H1 (cell line): ENCODE results near the gene DICER1. TPM values are rescaled to one million over a fixed set of nuclear protein-coding genes. Genes with fewer than 3 reads are reported as not detected.

Source experiments
- CTCF ChIA-PET: fragments of 300-600 bp; sonication (Branson Sonifier 250); formaldehyde crosslinking; loops from one replicate; lab custom pipeline; 2021; ENCODE audit not compliant: partially characterized antibody; lab: Charles Lee
- POLR2A ChIA-PET: fragments of 300-600 bp; sonication (Branson Sonifier 250); formaldehyde crosslinking; loops from one replicate; lab custom pipeline; 2021; ENCODE audit warnings: inconsistent platforms; ENCODE audit not compliant: partially characterized antibody; lab: Charles Lee
- DNase-seq, 2 experiments: peaks; one replicate each; pipeline versions ENCODE4 v3.0.0 to v3.0.0-alpha.2; 2010 to 2022; ENCODE audit warnings: low spot score in 2 of 2, low read depth in 1 of 2, mixed read lengths in 1 of 2
- FAIRE-seq: peaks from 2 replicates; lab custom pipeline; 2011; peaks lifted over from hg19 to GRCh38; lab: Jason Lieb, UNC
- H2AFZ ChIP-seq: 2 replicates; pipeline ENCODE4 v1.8.1; 2012; ENCODE audit warnings: low read length, inconsistent platforms
- H2AK5ac ChIP-seq: 2 replicates; pipeline ENCODE4 v1.6.1; 2013; ENCODE audit warnings: low read depth, low read length
- H2BK120ac ChIP-seq: replicated peaks from 2 replicates; pipeline ENCODE3; 2013; ENCODE audit warnings: low read depth, low read length, inconsistent platforms
- H2BK12ac ChIP-seq: 2 replicates; pipeline ENCODE4 v1.6.1; 2013; ENCODE audit warnings: low read depth, low read length
- H2BK15ac ChIP-seq: 2 replicates; pipeline ENCODE4 v1.6.1; 2013; ENCODE audit warnings: low read length
- H2BK20ac ChIP-seq: 2 replicates; pipeline ENCODE4 v1.6.1; 2013; ENCODE audit warnings: low read length
- H2BK5ac ChIP-seq: 2 replicates; pipeline ENCODE4 v1.6.1; 2013; ENCODE audit warnings: low read depth, low read length
- H3K14ac ChIP-seq: 2 replicates; pipeline ENCODE4 v1.6.1; 2013; ENCODE audit warnings: inconsistent platforms; ENCODE audit not compliant: insufficient read length
- H3K18ac ChIP-seq: 2 replicates; pipeline ENCODE4 v1.6.1; 2013; ENCODE audit warnings: low read length; ENCODE audit errors: extremely low read depth
- H3K23ac ChIP-seq: 2 replicates; pipeline ENCODE4 v1.6.1; 2013; ENCODE audit warnings: inconsistent platforms; ENCODE audit not compliant: insufficient read length
- H3K23me2 ChIP-seq: 2 replicates; pipeline ENCODE4 v1.6.1; 2013; ENCODE audit warnings: low read depth, low read length
- H3K27ac ChIP-seq: 2 replicates; pipeline ENCODE4 v1.6.1; 2011; ENCODE audit warnings: low read depth, low read length, inconsistent platforms
- H3K27me3 ChIP-seq, 4 experiments: replicated peaks in 1 of 4; 1 replicate in 1 of 4; 2 replicates in 3 of 4; pipeline versions ENCODE4 v1.6.1 to v1.8.1; 2011 to 2013; ENCODE audit warnings: low read length in 3 of 4, mild to moderate bottlenecking in 3 of 4, inconsistent platforms in 2 of 4, mixed read lengths in 2 of 4, moderate library complexity in 1 of 4; ENCODE audit not compliant: control insufficient read depth in 3 of 4, insufficient read depth in 3 of 4; ENCODE audit errors: extremely low read depth in 1 of 4
- H3K36me3 ChIP-seq, 4 experiments: 2 replicates each; pipeline versions ENCODE4 v1.6.1 to v1.8.1; 2011 to 2013; ENCODE audit warnings: mild to moderate bottlenecking in 4 of 4, low read length in 3 of 4, moderate library complexity in 2 of 4, control low read depth in 1 of 4, inconsistent platforms in 1 of 4; ENCODE audit not compliant: insufficient read depth in 4 of 4, control insufficient read depth in 2 of 4
- H3K4ac ChIP-seq: replicated peaks from 2 replicates; pipeline ENCODE3; 2013; ENCODE audit warnings: low read length, low read depth, mixed read lengths, inconsistent platforms; ENCODE audit not compliant: insufficient read length
- H3K4me1 ChIP-seq, 4 experiments: replicated peaks in 1 of 4; 1 replicate in 1 of 4; 2 replicates in 3 of 4; pipeline versions ENCODE4 v1.6.1 to v1.8.1; 2011 to 2013; ENCODE audit warnings: low read length in 3 of 4, inconsistent platforms in 2 of 4, mixed read lengths in 1 of 4; ENCODE audit not compliant: insufficient read depth in 4 of 4, control insufficient read depth in 3 of 4
- H3K4me2 ChIP-seq, 2 experiments: 2 replicates each; pipeline versions ENCODE4 v1.6.1 to v1.8.1; 2011 to 2013; ENCODE audit warnings: low read depth in 2 of 2, low read length in 2 of 2, control low read depth in 1 of 2, inconsistent platforms in 1 of 2, mild to moderate bottlenecking in 1 of 2; ENCODE audit not compliant: insufficient read depth in 1 of 2
- H3K4me3 ChIP-seq, 4 experiments: fragments of 200-600, 300-600 bp in 1 of 4; sonication (generic), shearing (Covaris generic), sonication (Bioruptor Twin) in 1 of 4; 2 replicates each; pipeline versions ENCODE4 v1.5.1 to v1.8.1; 2011 to 2016; ENCODE audit warnings: low read length in 4 of 4, low read depth in 3 of 4, control low read depth in 2 of 4, inconsistent platforms in 2 of 4, mild to moderate bottlenecking in 2 of 4, mixed read lengths in 1 of 4, moderate library complexity in 1 of 4; ENCODE audit not compliant: insufficient read depth in 2 of 4; ENCODE audit errors: extremely low read depth in 1 of 4
- H3K56ac ChIP-seq: replicated peaks from 2 replicates; pipeline ENCODE3; 2013; ENCODE audit warnings: low read depth, mild to moderate bottlenecking, mixed read lengths, low read length, inconsistent platforms; ENCODE audit not compliant: insufficient read length
- H3K79me1 ChIP-seq: 2 replicates; pipeline ENCODE4 v1.6.1; 2013; ENCODE audit warnings: low read depth, low read length, control low read depth
- H3K79me2 ChIP-seq, 2 experiments: 2 replicates each; pipeline versions ENCODE4 v1.6.1 to v1.8.1; 2012 to 2013; ENCODE audit warnings: low read length in 2 of 2, mild to moderate bottlenecking in 2 of 2, inconsistent platforms in 1 of 2; ENCODE audit not compliant: insufficient read depth in 2 of 2, control insufficient read depth in 1 of 2
- H3K9ac ChIP-seq, 4 experiments: replicated peaks in 1 of 4; 1 replicate in 1 of 4; 2 replicates in 3 of 4; pipeline versions ENCODE4 v1.6.1 to v1.8.1; 2011 to 2013; ENCODE audit warnings: low read depth in 3 of 4, low read length in 3 of 4, control low read depth in 2 of 4, mild to moderate bottlenecking in 2 of 4, moderate library complexity in 2 of 4, inconsistent platforms in 1 of 4; ENCODE audit errors: extremely low read depth in 1 of 4
- H3K9me3 ChIP-seq, 2 experiments: 2 replicates each; pipeline versions ENCODE4 v1.6.1 to v1.8.1; 2012 to 2013; ENCODE audit warnings: mild to moderate bottlenecking in 2 of 2, moderate library complexity in 2 of 2, control low read depth in 1 of 2, inconsistent platforms in 1 of 2, low read depth in 1 of 2, low read length in 1 of 2, mixed read lengths in 1 of 2; ENCODE audit not compliant: insufficient read depth in 2 of 2
- H4K20me1 ChIP-seq, 2 experiments: replicated peaks in 1 of 2; 2 replicates each; pipeline versions ENCODE3 to v1.8.1; 2011 to 2013; ENCODE audit warnings: inconsistent platforms in 2 of 2, low read length in 2 of 2, mild to moderate bottlenecking in 1 of 2; ENCODE audit not compliant: insufficient read depth in 2 of 2, control insufficient read depth in 1 of 2
- H4K5ac ChIP-seq: 2 replicates; pipeline ENCODE4 v1.6.1; 2013; ENCODE audit warnings: low read length, low read depth, mixed read lengths, inconsistent platforms; ENCODE audit not compliant: insufficient read length
- H4K8ac ChIP-seq: 2 replicates; pipeline ENCODE4 v1.8.0; 2013; ENCODE audit warnings: mild to moderate bottlenecking, moderate library complexity, low read length, inconsistent platforms; ENCODE audit not compliant: insufficient read depth; ENCODE audit errors: extremely low read depth
- H4K91ac ChIP-seq: replicated peaks from 2 replicates; pipeline ENCODE3; 2013; ENCODE audit warnings: low read length, mixed read lengths, inconsistent platforms; ENCODE audit not compliant: insufficient read length
- BACH1 ChIP-seq: IDR thresholded peaks from 2 replicates; pipeline ENCODE4 v1.6.1; 2012; ENCODE audit warnings: low read length, improper control_type of control experiment
- EGR1 ChIP-seq: IDR thresholded peaks from 2 replicates; pipeline ENCODE4 v1.6.1; 2011; ENCODE audit warnings: low read depth, low read length, borderline replicate concordance
- HDAC2 ChIP-seq, 2 experiments: fragments of 300-600 bp in 1 of 2; sonication (generic) in 1 of 2; IDR thresholded peaks; 2 replicates each; pipeline ENCODE4 v1.6.1; 2011 to 2012; ENCODE audit warnings: low read depth in 2 of 2, low read length in 2 of 2, mild to moderate bottlenecking in 2 of 2, moderate library complexity in 2 of 2, borderline replicate concordance in 1 of 2, inconsistent platforms in 1 of 2
- JUN ChIP-seq: IDR thresholded peaks from 2 replicates; pipeline ENCODE4 v1.6.1; 2011; ENCODE audit warnings: low read depth, mild to moderate bottlenecking, improper control_type of control experiment, low read length
- KDM4A ChIP-seq: IDR thresholded peaks from one replicate; pipeline ENCODE4 v1.7.1; 2012; ENCODE audit warnings: low read depth, mild to moderate bottlenecking, moderate library complexity, low read length, inconsistent platforms; ENCODE audit not compliant: severe bottlenecking
- NANOG ChIP-seq: IDR thresholded peaks from 2 replicates; pipeline ENCODE4 v1.6.1; 2011; ENCODE audit warnings: low read length, low read depth, mild to moderate bottlenecking, inconsistent platforms; ENCODE audit not compliant: insufficient read depth, poor library complexity, severe bottlenecking
- POU5F1 ChIP-seq: IDR thresholded peaks from 2 replicates; pipeline ENCODE4 v1.6.1; 2011; ENCODE audit warnings: low read depth, mild to moderate bottlenecking, low read length, moderate library complexity
- RAD21 ChIP-seq, 2 experiments: IDR thresholded peaks in 1 of 2; conservative IDR thresholded peaks in 1 of 2; 2 replicates each; pipeline ENCODE4 v1.6.1; 2011; ENCODE audit warnings: low read depth in 2 of 2, low read length in 2 of 2, improper control_type of control experiment in 1 of 2, inconsistent platforms in 1 of 2, mild to moderate bottlenecking in 1 of 2, moderate library complexity in 1 of 2
- RXRA ChIP-seq: IDR thresholded peaks from 2 replicates; pipeline ENCODE4 v1.6.1; 2011; ENCODE audit warnings: low read depth, mild to moderate bottlenecking, low read length, moderate library complexity; ENCODE audit not compliant: insufficient read depth
- SRF ChIP-seq: IDR thresholded peaks from 2 replicates; pipeline ENCODE4 v1.6.1; 2011; ENCODE audit warnings: mild to moderate bottlenecking, low read depth, low read length, moderate library complexity
- WGBS, 2 experiments: shearing (Covaris generic) in 1 of 2; methylation state at CpG; one replicate each; pipeline versions ENCODE4 v1.1.6 to v1.1.7; 2013 to 2015; ENCODE audit warnings: low lambda C conversion rate in 2 of 2, mixed read lengths in 2 of 2, inconsistent platforms in 1 of 2, low coverage in 1 of 2, missing lambda C conversion rate in 1 of 2; ENCODE audit not compliant: insufficient replicate concordance in 2 of 2, insufficient coverage in 1 of 2, insufficient read length in 1 of 2; ENCODE audit errors: extremely low coverage in 1 of 2, missing lambda C conversion rate in 1 of 2; 5-methylcytosine and 5-hydroxymethylcytosine counted together
- polyA plus RNA-seq, 7 experiments: library from polyadenylated mRNA; depleted of rRNA in 3 of 7; stranded (reverse) in 5 of 7; unstranded in 2 of 7; fragments of >200 nt in 5 of 7; fragments of 200-250 nt in 2 of 7; gene quantifications; 1 replicate in 5 of 7; 2 replicates in 1 of 7; 4 replicates in 1 of 7; pipeline versions ENCODE4 v1.2.1 to v1.2.3, GENCODE V29; 2011 to 2013; ENCODE audit warnings: missing spikeins in 2 of 7, mixed read lengths in 2 of 7
- total RNA-seq: library from RNA; stranded (reverse); fragmentation: NEBNext Ultra II Directional; extraction: Animal tissue kit (Norgen Biotek cat#: 25700); gene quantifications from 2 replicates; pipeline ENCODE4 v1.2.1, GENCODE V29; 2021

The DICER1 gene
- total and polyA plus RNA-seq, 2 of the 8 experiments (the other 6 are each of a cell fraction or from before 2014, with no cell fraction given) = 11.9 to 61.8 TPM

DNA sequence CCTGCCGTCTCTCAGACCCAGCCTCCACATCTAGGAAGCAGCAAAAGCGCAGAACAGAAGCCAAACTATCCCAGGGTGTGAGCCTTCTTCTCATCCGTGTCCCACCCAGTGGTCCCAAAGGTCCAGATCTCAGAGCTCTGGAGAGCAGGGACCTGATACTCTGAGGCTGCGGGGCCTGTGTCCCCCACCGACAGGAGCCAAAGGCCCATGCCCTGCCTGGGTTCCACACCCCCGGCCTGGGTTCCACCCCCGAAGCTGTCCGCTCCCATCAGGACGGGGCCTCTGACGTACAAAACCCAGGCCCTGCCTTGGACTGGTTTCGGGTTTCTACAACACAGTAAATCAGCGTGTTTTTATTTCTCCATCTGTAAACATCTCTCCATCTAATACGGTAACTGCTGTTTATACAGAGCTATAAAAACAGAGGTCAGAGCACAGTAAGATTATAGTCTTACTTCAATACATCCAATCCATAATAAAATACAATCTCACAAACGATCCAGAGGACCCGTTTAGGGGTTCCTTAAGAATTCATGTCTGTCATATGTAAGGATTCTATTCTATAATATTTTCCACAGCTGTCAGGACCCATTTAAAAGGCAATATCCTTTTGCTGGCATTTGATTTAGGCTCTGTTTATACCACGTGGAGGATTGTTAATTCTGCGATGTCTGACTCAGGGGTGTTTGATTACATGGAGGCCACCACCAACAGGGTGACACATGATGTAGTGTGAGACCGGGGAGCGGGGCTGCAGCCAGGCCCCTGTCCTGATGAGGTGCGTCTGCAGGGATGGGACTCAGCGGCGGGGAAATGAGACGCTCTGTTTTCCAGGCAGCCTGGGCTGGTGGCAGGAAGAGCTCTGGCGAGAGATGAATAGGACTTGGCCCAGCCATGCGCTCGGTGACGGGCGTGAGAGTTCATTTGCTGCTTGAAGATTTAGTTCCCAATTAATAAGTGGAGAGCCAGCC, 110.3 kb downstream of the DICER1 start:
- Histone ChIP-seq H3K9me3 (no peaks in the 10 kb centered on the region), H3K23me2 (peaks cover 5% of the 10 kb centered on the region; the same call in 1 of the 2 replicates), H2BK20ac (no peak overlapping the region), H3K79me1 (no peaks in the 10 kb centered on the region), H2BK12ac (no peak overlapping the region), H4K8ac (no peak overlapping the region), H3K4me2 (no peak overlapping the region), H3K56ac (no peak overlapping the region), H2AK5ac (no peak overlapping the region), H3K79me2 (no peaks in the 10 kb centered on the region), H3K18ac (no peak overlapping the region), H3K23ac (no peak overlapping the region), H4K91ac (no peak overlapping the region), H3K9ac (no peak overlapping the region), H3K27me3 (peaks cover 0 to 4% (median 0%) of the 10 kb centered on the region in 4 experiments; a peak in 2 of 7 replicates), H4K20me1 (no peaks in the 10 kb centered on the region), H3K14ac (no peak overlapping the region), H3K4ac (no peak overlapping the region), H2BK5ac (no peak overlapping the region), H3K4me1 (peaks cover 0 to 4% (median under 1%) of the 10 kb centered on the region in 4 experiments; a peak in 2 of 7 replicates), H2BK120ac (no peak overlapping the region), H2AFZ (no peak overlapping the region), H3K36me3 (no peaks in the 10 kb centered on the region), H3K27ac (no peak overlapping the region), H4K5ac (no peak overlapping the region), H2BK15ac (no peak overlapping the region), H3K4me3 (no peak overlapping the region; a peak in 2 of 8 replicates)
- DNase-seq (no peak), FAIRE-seq (no peak)
- ChIA-PET CTCF (interaction anchor here (0.6 to 1.4 kb wide), 5 partner anchors 9 to 791 kb away, joined by 3 read pairs; no protein-coding TSS in a partner anchor), POLR2A (interaction anchor here (0.6 kb wide), 1 partner anchor 82 kb away, joined by 3 read pairs; no protein-coding TSS in a partner anchor)
- WGBS, 2 experiments = 87% methylated on average over 28 of the region's 28 CpGs; no CpG with 5 or more reads in 1 of the 2 experiments
- TF ChIP-seq RXRA (no peak), SRF (no peak), EGR1 (no peak), JUN (no peak), BACH1 (no peak), KDM4A (no peak), HDAC2 (IDR thresholded peaks at IDR 0.05; ENCODE audit: borderline replicate concordance in 1 of 2, low read depth in 2 of 2, low read length in 2 of 2) (no peak), NANOG (no peak), POU5F1 (no peak), RAD21 (IDR thresholded peaks at IDR 0.05 in 1 of 2, conservative IDR thresholded peaks at IDR 0.05 in 1 of 2; ENCODE audit: low read depth in 2 of 2, low read length in 2 of 2) (no peak)
